Endothelial cell of umbilical vein (primary cell): ENCODE results near the gene TENM4.

Experiments
- CTCF ChIP-seq, 2 donors: IDR thresholded peaks; 1 replicate in 1 of 2; 2 replicates in 1 of 2; pipeline ENCODE4 v1.5.1; 2011; ENCODE audit warnings: low read length in 2 of 2, mild to moderate bottlenecking in 2 of 2, moderate library complexity in 2 of 2, control low read depth in 1 of 2, inconsistent platforms in 1 of 2, low read depth in 1 of 2; ENCODE audit not compliant: insufficient read depth in 1 of 2; ENCODE audit errors: extremely low read depth in 1 of 2
- EZH2 ChIP-seq: IDR thresholded peaks from 2 replicates; pipeline ENCODE4 v1.6.1; 2012; ENCODE audit warnings: borderline replicate concordance, low read depth, mild to moderate bottlenecking, moderate library complexity, low read length, inconsistent platforms; ENCODE audit not compliant: severe bottlenecking
- FOS ChIP-seq: IDR thresholded peaks from 2 replicates; pipeline ENCODE4 v1.6.1; 2011; ENCODE audit warnings: mild to moderate bottlenecking, low read length, moderate library complexity, borderline replicate concordance; ENCODE audit not compliant: insufficient read depth
- GATA2 ChIP-seq: IDR thresholded peaks from 2 replicates; pipeline ENCODE4 v1.7.0; 2011; ENCODE audit warnings: low read depth, mild to moderate bottlenecking, moderate library complexity, mixed read lengths, low read length; ENCODE audit not compliant: insufficient read length, insufficient read depth
- JUN ChIP-seq: IDR thresholded peaks from 2 replicates; pipeline ENCODE4 v1.6.1; 2011; ENCODE audit warnings: borderline replicate concordance, low read depth; ENCODE audit not compliant: insufficient read length, insufficient read depth
- MAX ChIP-seq: IDR thresholded peaks from 2 replicates; pipeline ENCODE4 v1.6.1; 2011; ENCODE audit not compliant: insufficient read depth, insufficient read length
- MYC ChIP-seq: IDR thresholded peaks from one replicate; pipeline ENCODE4 v1.6.1; 2011; ENCODE audit warnings: mild to moderate bottlenecking, low read depth, low read length
- POLR2A ChIP-seq: IDR thresholded peaks from 2 replicates; pipeline ENCODE4 v1.6.1; 2012; ENCODE audit warnings: low read depth, mild to moderate bottlenecking, control low read depth, low read length
- POLR2AphosphoS5 ChIP-seq: IDR thresholded peaks from 2 replicates; pipeline ENCODE4 v1.6.1; 2012; ENCODE audit warnings: low read depth, mild to moderate bottlenecking, control low read depth, low read length, moderate library complexity; ENCODE audit not compliant: insufficient read depth

GRCh38 chr11:79461666-79462645 is 21.1 kb upstream of the TENM4 start:
- no peak for TF ChIP-seq MAX
- TF ChIP-seq CTCF (IDR thresholded peaks at IDR 0.05; ENCODE audit: extremely low read depth in 1 of 2, insufficient read depth in 1 of 2, low read depth in 1 of 2, low read length in 2 of 2): no peak
- TF ChIP-seq POLR2AphosphoS5: no peak
- no peak for TF ChIP-seq POLR2A
- no peak for TF ChIP-seq EZH2
- no peak for TF ChIP-seq JUN
- no peak for TF ChIP-seq FOS
- no peak for TF ChIP-seq GATA2
- no peak for TF ChIP-seq MYC
